GM12865 (cell line): ENCODE results near the gene SH2D6.

Experiments used
- DNase-seq: peaks from one replicate; pipeline ENCODE4 v3.0.0; 2010; ENCODE audit warnings: low read depth
- H3K4me3 ChIP-seq: 2 replicates; pipeline ENCODE4 v1.5.1; 2011; ENCODE audit warnings: mild to moderate bottlenecking, low read depth, low read length, control low read depth
- TF ChIP-seq, protein P1 (sequence below): IDR thresholded peaks from 2 replicates; pipeline ENCODE4 v1.5.1; 2011; ENCODE audit warnings: low read length, control low read depth, low read depth, inconsistent platforms; ENCODE audit not compliant: insufficient read depth; ENCODE audit errors: missing control alignments

The SH2D6 gene

DNA sequence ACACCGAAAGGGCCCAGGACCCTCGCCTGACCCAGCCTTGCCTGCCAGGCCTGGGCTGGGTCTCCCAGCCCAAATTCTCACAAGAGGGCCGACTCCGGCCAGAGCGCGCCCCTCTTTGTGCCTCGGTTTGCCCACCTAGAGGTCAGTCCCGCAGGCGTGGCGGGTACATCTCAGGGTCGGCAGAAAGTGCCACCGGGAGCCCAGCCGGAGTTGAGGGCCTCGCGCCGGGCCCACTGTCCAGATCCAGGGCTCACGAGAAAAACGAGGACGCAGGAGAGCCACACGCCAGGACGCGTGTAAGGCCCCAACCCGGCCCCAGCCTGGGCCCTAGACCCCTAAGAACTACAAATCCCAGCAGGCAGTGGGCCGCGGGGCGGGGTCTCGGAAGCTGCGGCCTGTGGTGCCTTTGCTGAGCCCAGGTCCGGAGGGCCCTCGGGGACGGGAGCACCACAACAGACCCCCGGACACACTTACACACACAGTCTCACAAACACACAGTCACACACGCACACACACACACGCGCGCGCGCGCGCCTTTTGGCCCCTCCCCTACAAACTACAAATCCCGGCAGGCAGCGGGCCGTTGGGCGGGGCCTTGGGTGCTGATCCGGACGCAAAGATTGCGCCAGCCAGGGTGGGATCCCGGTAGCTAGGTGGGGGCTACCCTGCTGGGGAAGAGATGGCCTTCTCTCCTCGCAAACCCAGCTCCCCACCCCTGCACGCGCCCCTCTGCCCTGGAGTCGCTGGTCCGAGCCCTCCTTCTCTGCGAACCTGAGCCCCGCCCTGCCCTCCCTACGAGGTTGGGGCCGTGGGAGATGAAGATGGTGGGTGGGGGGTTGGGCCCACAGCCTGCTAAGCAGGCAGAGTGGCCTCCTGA lies at the start of gene SH2D6:
Gene SH2D6, plus strand, starts transcription at position 583 of the 877 bp plus-strand sequence. CDS start 10,752 bp downstream, outside the sequence.
- TF ChIP-seq, protein P1, sequence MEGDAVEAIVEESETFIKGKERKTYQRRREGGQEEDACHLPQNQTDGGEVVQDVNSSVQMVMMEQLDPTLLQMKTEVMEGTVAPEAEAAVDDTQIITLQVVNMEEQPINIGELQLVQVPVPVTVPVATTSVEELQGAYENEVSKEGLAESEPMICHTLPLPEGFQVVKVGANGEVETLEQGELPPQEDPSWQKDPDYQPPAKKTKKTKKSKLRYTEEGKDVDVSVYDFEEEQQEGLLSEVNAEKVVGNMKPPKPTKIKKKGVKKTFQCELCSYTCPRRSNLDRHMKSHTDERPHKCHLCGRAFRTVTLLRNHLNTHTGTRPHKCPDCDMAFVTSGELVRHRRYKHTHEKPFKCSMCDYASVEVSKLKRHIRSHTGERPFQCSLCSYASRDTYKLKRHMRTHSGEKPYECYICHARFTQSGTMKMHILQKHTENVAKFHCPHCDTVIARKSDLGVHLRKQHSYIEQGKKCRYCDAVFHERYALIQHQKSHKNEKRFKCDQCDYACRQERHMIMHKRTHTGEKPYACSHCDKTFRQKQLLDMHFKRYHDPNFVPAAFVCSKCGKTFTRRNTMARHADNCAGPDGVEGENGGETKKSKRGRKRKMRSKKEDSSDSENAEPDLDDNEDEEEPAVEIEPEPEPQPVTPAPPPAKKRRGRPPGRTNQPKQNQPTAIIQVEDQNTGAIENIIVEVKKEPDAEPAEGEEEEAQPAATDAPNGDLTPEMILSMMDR, result no peak
- peak within 1 kb of the TSS; percentile 89 for H3K4me3 ChIP-seq
- DNase-seq, result peak; percentile 90

DNA sequence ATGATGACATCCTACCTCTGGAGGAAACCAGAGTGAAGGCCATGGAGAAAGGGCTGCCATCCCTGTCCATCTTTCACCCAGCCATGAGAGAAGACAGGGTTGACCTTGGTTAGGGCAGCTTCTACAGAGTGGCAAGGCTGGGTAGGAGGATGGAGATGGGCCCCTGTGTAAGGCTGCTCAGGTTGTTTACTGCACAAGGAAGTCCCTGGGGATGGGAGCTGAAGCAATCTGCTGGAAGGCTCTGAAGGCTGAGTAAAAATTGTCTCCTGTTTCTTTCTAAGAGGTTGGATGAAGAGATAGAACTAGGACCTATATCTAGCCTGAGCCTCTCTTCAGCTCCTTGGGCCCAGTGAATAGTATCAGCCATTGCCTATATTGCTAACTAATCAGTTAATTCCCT lies 49.6 kb upstream of the SH2D6 start:
- DNase-seq, result no peak
- H3K4me3 ChIP-seq, result no peak overlapping the region
- TF ChIP-seq, protein P1, result no peak

DNA sequence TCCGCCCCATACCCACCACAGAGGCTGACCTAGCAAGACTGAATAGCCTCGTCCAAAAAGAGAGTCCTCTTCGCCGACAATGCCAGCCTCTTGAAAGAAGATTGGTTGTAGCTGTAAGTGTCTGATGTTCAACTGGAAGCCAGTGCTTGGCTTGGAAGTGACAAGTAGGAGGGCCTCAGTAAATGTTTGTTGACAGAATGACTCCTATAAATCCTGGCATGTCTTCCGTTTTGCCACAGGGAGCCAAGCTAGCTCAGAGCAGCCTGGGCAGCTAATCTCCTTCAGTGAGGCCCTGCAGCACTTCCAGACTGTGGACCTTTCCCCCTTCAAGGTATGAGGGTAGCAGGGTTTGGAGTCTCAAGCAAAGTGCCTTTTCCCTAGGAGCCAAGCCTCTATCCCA lies 49.0 kb upstream of the SH2D6 start:
- TF ChIP-seq, protein P1, result no peak
- no peak overlapping the region for H3K4me3 ChIP-seq
- no peak for DNase-seq

DNA sequence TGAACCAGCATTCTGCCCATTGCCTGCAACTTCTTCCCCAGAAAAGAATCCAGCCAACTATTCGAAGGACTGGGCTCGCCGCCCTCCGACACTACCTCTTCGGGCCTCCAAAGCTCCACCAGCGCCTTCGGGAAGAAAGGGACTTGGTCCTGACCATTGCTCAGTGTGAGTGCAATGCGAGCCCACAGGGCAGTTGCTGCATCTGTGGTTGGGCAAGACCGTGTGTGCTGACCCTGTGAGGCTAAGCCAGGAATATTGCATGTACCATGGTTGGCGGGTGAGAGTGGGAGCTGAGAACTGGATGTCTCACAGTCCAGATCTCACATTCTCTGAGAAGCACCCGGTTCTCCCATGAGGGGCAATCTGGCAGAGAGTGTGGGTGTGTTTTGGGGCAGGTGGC lies 47.5 kb upstream of the SH2D6 start:
- no peak overlapping the region for H3K4me3 ChIP-seq
- TF ChIP-seq, protein P1, result no peak
- no peak for DNase-seq

DNA sequence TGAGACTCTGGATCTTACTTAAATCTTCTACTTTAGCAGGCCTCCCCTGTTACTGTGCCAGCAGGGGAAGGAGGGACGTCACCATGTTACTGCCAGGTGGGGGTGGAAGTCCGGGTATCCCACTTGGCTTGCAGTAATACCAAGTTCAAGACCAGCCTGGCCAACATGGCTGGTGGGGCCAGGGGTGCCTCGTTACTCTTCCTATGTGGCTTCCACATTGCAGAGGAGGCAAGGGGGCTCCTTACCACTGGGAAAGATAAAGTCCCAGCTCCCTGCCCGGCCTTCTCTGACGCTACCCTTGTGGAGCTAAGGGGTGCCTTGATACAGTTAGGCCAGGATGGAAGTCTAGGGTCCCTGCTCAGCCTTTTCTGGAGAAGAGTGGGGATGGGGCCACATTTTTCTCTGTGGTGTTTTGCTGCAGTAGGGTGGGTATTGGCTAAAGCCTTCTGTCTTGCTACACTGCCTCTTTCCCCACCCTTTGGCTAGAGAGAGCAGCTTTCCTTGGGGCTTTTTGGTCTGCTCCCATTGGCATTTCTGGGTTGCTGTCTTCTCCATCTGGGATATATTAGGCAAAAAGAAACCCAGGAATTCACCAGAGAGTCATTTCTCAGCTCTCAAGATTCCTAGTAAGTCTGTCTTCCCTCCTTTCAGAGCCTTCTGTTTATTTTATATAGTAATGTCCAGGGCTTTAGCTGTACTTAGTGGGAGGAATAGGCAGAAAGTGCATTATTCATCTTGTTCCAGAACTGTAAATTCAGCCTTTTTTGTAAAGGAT lies 42.0 kb upstream of the SH2D6 start:
- TF ChIP-seq, protein P1, result no peak
- DNase-seq, result no peak
- no peak overlapping the region for H3K4me3 ChIP-seq

DNA sequence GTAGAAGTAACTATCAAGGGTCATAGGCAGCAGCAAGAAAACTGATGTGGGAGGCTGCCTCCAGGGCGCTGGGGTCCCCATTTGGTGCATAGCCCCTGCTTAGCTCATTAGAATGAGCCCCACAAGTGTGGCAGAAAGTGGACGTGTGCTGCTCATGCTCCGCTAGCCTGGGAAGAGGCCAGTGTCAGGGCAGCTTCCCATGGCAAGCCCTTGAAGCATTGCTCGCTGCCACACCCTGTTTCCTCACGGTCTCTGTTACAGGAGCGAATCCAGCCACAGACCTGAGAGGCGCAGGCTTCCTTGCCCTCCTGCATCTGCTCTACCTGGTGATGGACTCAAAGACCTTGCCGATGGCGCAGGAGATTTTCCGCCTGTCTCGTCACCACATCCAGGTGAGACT lies 41.4 kb upstream of the SH2D6 start:
- no peak for DNase-seq
- no peak overlapping the region for H3K4me3 ChIP-seq
- TF ChIP-seq, protein P1, result no peak

DNA sequence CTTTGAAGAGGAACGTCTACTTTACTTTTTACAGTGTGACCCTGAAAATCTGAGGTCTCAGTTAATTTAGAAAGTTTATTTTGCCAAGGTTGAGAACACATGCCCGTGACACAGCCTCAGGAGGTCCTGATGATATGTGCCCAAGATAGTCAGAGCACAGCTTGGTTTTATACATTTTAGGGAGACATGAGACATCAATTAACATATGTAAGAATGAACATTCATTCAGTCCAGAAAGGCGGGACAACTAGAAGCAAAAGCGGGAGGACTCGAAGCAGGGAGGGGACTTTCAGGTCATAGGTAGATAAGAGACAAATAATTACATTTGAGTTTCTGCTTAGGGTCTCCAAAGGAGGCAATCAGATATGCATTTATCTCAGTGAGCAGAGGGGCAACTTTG lies 40.3 kb upstream of the SH2D6 start:
- no peak for DNase-seq
- TF ChIP-seq, protein P1, result no peak
- no peak overlapping the region for H3K4me3 ChIP-seq
